GM21381 (cell line): ENCODE data around the gene SRBD1.

Experiments used
- ATAC-seq: cut with Tn5 transposase; IDR thresholded peaks from one replicate; pipeline ENCODE4 v1.9.1; 2021; ENCODE audit warnings: mild to moderate bottlenecking, moderate library complexity; ENCODE audit not compliant: unreplicated experiment

SRBD1 gene

DNA sequence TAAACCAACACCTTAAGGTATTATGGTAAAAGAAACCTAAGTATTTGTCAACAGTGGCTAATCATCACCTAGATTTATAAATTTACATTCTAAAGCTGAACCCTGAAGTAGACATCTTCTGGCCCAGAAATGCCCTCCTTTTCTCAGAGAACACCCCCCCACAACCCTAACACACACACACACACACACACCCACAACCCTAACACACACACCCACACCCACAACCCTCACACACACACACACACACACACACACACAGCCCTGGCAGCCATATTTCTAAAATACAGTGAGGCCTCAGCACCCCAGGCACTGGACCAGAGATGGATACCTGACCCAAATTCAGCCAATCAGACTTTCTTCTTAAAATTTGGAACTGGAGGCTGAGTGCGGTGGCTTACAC is 14.3 kb downstream of the SRBD1 start:
- ATAC-seq: no peak

DNA sequence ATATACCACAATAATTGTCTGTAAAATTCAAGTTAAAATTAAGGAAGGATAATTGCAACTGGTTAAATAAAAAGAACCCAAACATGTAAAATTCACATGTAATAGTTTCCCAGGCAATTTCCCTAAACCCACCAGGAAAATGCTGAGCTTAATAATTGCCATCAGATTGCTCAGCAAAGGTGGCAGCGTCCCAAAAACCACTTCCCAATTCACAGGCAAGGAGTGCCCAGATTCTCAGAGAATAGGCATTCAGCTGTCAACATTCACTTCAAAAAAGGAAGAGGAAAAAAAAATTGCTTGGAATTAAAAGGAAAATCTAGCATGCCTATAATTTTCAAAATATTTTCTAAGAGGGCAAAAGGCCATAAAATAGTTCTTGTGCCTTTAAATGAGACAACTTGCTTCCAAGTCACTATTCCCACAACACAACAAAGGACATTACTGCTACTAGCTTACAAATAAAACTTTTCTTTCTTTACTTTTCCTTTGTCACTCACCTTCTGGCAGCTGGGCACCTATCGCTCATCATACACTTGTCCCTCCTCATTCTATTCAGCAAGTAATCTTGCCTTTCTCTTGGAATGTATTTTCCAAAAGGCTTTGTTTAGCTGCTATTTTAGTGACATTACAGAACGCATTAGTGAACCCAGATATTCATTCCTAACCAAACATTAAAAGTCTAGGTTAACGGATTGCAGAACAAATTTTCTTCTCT is 15.2 kb downstream of the SRBD1 start:
- ATAC-seq: no peak

DNA sequence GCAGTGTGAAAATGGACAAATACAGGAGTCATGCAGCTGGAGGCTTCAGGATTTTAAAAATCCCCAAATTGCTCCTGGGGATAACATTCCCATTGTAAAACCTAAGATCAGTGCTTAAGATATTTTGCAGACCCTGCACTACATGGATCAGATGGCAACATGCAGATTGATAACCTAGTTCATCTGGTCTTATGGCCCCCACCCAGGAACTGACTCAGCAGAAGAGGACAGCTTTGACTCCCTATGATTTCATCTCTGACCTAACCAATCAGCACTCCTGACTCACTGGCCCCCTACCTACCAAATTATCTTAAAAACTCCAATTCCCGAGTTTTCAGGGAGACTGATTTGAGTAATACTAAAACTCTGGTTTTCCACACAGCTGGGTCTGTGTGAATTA is 20.0 kb downstream of the SRBD1 start:
- ATAC-seq: no peak

DNA sequence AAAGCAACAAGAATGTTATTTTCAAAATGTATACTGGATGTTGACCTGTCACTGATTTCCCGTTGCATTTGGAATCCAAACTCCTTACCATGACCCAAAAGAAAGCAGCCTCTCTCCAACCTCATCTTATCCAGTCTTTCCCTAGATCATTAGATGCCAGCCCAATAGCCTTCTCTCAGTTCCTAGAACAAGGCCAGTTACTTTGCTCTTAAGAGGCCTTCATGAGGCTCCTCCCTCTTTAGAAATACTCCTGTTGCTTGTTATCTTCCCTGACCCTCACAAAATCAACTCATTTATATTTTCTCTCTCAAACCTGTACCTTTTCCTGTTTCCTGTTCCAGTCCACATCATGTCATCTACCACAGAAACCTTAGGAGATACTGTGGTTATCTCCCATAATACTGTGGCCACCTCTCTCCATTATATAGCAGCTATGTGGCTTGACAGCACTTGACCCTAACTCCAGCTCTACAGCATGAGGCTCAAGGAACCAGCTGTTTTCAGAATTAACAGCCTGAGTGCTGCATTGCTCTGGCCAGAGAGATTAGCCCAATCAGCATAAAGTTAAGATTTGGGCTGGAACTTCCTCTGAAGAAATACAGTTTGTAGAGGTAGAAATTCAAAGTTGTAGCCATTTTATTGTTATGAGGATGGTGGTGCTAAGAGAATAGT is 22.8 kb downstream of the SRBD1 start:
- no peak for ATAC-seq

GRCh38 chr2:45586600-45586999 is 24.5 kb downstream of the SRBD1 start:
- no peak for ATAC-seq

DNA sequence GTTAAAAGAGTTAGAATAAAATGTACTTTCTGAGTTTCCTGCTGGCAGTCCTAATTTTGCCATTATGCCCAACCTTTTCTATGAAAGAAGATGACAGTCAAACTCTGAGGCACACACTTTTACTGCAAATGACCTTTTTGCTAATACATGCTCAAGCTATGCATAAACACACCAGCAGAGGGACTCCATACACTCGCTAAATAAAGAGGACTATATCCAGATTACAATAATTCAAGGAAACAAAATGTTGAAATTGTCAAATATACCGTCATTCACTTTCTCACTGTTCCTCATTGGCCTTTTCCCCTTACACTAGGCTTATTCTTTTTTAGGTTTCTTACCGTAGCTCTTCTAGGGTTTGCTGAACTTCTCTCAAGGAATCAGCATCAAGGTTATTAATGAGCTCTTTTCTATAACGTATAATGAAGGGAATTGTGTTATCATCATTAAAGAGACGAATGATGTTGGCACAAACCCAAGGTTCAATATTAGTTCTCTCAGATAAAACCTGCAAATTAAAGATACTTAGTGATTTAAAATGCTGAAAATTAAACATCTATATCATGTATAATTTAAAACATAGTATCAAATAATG is 25.7 kb downstream of the SRBD1 start:
- ATAC-seq: no peak

GRCh38 chr2:45583977-45584376 is 27.1 kb downstream of the SRBD1 start:
- no peak for ATAC-seq

DNA sequence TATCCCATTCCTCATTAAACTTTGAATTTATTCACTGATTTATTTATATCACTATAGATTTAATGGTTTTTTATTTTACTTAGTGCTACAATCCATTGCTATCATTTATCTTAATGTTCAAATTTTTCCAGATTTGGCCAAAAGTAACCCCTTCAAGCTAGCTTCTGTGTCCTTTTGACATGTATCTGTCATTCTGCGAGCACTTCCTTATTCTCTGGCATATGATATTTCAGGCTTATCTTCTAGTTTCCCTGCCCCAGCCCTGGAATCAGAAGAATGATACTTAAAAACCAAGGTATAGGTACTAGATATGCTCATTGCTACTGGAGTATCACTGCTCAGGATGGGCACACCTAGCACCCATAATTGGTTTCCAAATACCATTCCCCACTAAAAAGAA is 28.5 kb downstream of the SRBD1 start:
- no peak for ATAC-seq

DNA sequence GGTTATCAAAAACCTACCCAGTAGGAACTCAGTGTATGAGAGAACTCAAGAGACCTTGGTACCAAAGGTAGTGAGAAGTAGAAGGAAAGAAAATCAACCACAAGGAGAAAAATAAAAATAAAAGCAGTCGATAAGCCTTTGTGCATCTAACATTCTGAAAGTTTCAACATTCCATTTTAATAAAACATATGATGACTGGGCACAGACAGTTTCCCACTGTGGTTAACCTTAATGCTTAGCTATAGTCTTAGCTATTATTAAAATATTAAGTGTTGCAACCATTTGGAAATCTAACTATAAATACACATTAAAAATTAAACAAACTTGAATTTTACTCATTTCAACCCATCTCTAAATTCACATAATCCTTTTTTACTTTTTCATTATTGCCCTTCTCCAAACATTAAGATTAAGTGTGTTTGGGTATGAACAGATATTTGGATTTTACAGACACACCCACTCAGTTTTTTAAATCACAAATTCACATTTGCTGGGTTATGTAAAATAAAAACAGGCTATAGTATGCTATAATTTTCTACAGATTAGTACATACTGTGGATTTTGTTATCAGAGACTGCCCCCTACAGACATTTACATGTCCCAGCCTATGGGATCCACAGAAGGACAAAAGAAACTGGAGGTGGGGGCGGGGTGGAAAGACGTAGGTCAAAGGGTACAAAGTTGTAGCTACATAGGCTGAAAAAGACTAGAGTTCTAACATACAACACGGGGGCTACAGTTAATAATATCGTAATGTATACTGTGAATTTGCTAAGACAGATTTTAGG is 32.8 kb downstream of the SRBD1 start:
- no peak for ATAC-seq

DNA sequence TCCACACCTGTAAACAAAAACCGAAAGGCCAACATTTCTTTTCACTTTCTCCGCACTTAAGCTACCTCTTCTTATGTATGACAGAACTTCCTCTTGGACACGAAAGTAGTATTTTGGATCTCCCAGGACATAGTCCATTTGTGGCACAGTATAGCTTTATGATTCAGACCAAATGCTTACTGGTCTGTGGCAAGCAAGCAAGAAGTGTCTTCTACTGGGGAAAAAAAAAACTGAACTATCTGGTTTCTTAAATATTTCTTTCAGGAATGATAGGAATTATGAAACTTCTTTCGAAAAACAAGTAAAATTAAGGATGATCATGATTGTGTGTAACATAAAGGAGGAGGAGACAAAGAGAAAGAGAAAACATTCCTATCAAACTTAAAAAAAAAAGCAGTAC is 33.6 kb downstream of the SRBD1 start:
- ATAC-seq: no peak

DNA sequence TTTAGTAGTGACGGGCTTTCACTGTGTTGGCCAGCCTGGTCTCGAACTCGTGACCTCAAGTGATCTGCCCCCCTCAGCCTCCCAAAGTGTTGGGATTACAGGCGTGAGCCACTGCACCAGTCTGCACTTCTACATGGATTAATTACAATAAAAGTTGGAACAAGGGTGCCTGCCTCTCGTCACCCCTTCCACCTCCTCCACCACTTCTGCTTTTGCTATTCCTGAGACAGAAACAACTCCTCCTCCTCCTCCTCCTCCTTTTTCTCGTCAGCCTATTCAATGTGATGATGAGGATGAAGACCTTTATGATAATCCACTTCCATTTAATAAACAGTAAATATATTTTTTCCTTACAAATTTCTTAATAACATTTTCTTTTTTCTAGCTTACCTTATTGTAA is 35.2 kb downstream of the SRBD1 start:
- no peak for ATAC-seq

DNA sequence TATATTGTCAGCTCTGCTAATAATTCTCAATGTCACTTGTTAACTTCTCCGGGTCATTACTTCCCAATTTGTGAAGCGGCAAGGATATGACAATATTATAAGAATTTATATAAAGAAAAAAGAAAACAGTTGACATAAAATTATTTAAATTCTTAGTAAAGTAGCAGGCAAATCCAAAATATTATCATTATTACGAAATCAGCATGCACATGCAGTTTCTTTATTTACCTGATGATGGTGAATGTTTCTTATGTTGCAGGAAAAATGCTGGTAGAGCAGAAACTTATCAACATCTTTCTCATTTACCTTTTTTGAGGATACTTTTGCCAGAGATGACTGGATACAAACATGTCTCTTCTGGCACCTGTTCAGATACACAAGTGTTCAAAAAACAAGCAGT is 38.1 kb downstream of the SRBD1 start:
- ATAC-seq: no peak

DNA sequence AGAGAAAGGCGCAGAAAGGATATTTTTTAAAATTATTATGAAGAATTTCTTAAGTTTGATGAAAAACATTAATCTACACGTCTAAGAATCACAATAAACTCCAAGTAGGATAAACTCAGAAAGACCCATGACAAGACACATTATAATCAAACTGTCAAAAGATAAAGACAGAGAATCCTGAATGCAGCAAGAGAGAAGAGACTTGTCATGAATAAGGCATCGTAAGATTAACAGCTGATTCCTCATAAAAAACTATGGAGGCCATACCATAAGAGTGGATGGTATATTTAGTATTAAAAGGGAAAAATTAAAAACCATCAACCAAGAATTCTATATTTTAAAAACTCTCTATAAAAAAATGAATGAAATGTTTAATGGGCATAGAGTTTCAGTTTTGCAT is 39.1 kb downstream of the SRBD1 start:
- ATAC-seq: no peak

DNA sequence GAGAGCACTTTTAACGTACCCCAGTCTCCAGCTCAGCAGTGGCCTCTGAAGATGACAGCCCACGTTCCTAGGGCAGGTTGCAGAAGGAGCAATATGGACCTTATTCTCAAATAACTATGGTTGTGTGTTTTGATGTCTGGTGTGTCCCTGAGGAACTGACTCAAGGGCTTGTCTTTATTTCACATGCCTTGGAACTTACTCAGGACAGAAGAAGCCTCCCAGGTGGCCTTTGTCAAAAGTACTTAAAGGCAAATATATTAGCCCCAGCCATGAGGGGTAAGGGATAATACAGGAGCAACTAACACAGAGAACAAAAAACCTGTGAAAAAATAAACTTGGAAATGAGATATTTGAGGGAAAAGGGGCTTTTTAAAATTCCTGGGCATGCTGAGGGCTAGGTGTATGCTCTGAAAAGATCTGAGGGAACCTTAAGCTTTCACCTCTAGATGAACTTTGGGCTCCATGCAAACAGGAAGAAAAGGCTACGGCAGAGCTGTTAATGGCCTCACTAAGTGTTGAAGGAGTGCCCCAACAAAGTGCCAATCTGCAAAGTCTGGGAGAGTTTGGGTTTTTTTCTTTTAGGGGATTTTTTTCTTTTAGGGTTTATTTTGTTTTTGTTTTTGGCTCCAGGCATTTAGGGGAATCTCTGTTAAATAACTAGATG is 40.3 kb downstream of the SRBD1 start:
- no peak for ATAC-seq

DNA sequence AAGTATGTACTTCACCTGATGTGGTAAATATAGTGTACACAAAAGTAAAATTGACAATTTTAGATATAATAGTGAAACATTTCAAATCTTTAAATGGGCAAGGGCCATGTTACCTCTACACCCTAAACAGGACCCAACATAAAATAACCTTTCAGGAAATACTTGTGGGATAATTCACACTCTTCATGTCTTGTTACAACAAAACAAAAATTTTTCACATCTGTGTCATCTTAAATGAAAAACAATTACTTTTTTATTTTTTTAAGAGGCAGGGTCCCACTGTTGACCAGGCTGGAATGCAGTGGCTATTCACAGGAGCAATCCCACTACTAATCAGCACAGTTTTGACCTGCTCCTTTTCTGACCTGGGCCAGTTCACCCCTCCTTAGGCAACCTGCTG is 42.1 kb downstream of the SRBD1 start:
- no peak for ATAC-seq

GRCh38 chr2:45567974-45568789 is 42.9 kb downstream of the SRBD1 start:
- peak; percentile 89 for ATAC-seq

GRCh38 chr2:45567288-45567963 is 43.6 kb downstream of the SRBD1 start:
- no peak for ATAC-seq

DNA sequence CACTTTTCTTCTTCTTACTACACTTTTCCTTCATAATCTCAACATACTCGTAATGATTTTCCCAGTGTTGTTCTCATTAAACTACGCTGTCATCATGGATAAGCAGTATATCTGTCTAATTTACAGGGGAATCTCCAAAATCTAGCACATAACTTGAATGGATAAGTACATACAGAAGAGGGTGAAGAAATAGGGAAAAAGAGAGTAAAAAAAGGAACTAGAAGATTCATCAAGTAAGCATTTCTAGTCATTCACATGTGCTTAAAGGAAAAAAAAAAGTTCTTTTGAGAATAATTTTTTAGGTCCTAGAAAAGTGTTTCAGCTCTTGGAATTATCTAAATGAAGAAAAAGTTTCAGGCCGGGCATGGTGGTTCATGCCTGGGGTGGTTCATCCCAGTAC is 51.6 kb downstream of the SRBD1 start:
- ATAC-seq: no peak

DNA sequence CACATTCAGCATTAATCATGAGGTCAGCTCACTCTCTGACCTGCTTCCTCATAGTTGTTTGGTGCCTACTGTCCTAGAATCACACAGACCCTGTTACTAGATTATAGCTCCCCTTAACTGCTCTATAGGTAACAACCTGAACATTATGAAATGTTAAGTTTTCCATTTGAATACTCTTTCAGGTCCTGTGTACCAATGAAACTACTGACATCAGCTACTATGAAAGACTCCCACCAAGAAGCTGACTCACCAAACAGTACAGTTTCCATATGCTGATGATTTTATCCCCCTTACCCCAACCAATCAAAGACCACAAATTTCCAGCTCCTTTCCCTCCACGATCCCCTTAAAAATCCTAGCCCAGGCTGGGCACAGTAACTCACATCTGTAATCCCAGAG is 56.3 kb downstream of the SRBD1 start:
- ATAC-seq: no peak
